Measurements from ENCODE around the gene CD247. TPM values are rescaled to one million over a fixed set of nuclear protein-coding genes. Genes with fewer than 3 reads are reported as not detected.

The CD247 gene
- total and polyA plus RNA-seq, 9 of the 15 experiments (the other 6 are each of a cell fraction or from before 2014, with no cell fraction given), result 0.08 to 0.42 (median 0.28) TPM; not detected in 5

- TF ChIP-seq, protein P1, sequence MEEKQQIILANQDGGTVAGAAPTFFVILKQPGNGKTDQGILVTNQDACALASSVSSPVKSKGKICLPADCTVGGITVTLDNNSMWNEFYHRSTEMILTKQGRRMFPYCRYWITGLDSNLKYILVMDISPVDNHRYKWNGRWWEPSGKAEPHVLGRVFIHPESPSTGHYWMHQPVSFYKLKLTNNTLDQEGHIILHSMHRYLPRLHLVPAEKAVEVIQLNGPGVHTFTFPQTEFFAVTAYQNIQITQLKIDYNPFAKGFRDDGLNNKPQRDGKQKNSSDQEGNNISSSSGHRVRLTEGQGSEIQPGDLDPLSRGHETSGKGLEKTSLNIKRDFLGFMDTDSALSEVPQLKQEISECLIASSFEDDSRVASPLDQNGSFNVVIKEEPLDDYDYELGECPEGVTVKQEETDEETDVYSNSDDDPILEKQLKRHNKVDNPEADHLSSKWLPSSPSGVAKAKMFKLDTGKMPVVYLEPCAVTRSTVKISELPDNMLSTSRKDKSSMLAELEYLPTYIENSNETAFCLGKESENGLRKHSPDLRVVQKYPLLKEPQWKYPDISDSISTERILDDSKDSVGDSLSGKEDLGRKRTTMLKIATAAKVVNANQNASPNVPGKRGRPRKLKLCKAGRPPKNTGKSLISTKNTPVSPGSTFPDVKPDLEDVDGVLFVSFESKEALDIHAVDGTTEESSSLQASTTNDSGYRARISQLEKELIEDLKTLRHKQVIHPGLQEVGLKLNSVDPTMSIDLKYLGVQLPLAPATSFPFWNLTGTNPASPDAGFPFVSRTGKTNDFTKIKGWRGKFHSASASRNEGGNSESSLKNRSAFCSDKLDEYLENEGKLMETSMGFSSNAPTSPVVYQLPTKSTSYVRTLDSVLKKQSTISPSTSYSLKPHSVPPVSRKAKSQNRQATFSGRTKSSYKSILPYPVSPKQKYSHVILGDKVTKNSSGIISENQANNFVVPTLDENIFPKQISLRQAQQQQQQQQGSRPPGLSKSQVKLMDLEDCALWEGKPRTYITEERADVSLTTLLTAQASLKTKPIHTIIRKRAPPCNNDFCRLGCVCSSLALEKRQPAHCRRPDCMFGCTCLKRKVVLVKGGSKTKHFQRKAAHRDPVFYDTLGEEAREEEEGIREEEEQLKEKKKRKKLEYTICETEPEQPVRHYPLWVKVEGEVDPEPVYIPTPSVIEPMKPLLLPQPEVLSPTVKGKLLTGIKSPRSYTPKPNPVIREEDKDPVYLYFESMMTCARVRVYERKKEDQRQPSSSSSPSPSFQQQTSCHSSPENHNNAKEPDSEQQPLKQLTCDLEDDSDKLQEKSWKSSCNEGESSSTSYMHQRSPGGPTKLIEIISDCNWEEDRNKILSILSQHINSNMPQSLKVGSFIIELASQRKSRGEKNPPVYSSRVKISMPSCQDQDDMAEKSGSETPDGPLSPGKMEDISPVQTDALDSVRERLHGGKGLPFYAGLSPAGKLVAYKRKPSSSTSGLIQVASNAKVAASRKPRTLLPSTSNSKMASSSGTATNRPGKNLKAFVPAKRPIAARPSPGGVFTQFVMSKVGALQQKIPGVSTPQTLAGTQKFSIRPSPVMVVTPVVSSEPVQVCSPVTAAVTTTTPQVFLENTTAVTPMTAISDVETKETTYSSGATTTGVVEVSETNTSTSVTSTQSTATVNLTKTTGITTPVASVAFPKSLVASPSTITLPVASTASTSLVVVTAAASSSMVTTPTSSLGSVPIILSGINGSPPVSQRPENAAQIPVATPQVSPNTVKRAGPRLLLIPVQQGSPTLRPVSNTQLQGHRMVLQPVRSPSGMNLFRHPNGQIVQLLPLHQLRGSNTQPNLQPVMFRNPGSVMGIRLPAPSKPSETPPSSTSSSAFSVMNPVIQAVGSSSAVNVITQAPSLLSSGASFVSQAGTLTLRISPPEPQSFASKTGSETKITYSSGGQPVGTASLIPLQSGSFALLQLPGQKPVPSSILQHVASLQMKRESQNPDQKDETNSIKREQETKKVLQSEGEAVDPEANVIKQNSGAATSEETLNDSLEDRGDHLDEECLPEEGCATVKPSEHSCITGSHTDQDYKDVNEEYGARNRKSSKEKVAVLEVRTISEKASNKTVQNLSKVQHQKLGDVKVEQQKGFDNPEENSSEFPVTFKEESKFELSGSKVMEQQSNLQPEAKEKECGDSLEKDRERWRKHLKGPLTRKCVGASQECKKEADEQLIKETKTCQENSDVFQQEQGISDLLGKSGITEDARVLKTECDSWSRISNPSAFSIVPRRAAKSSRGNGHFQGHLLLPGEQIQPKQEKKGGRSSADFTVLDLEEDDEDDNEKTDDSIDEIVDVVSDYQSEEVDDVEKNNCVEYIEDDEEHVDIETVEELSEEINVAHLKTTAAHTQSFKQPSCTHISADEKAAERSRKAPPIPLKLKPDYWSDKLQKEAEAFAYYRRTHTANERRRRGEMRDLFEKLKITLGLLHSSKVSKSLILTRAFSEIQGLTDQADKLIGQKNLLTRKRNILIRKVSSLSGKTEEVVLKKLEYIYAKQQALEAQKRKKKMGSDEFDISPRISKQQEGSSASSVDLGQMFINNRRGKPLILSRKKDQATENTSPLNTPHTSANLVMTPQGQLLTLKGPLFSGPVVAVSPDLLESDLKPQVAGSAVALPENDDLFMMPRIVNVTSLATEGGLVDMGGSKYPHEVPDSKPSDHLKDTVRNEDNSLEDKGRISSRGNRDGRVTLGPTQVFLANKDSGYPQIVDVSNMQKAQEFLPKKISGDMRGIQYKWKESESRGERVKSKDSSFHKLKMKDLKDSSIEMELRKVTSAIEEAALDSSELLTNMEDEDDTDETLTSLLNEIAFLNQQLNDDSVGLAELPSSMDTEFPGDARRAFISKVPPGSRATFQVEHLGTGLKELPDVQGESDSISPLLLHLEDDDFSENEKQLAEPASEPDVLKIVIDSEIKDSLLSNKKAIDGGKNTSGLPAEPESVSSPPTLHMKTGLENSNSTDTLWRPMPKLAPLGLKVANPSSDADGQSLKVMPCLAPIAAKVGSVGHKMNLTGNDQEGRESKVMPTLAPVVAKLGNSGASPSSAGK (IDR thresholded peaks at IDR 0.05), result no peak
- TF ChIP-seq MAFF (IDR thresholded peaks at IDR 0.05; ENCODE audit: low read length), result no peak
- no peak for TF ChIP-seq ZBTB33 (CRISPR knock-in tag; IDR thresholded peaks at IDR 0.05)
- no peak for TF ChIP-seq BRCA1 (IDR thresholded peaks at IDR 0.05)
- TF ChIP-seq BRCA1 (CRISPR knock-in tag; IDR thresholded peaks at IDR 0.05), result no peak
- no peak for TF ChIP-seq ZNF174 (CRISPR knock-in tag; IDR thresholded peaks at IDR 0.05)
- no peak for TF ChIP-seq ZNF609 (CRISPR knock-in tag; IDR thresholded peaks at IDR 0.05; ENCODE audit: borderline replicate concordance)
Measured at GRCh38 chr1:167447521-167448136, 70.7 kb downstream of the CD247 start (continued).
